HepG2 (cell line): ENCODE data around the gene CELF2. TPM values are rescaled to one million over a fixed set of nuclear protein-coding genes. Genes with fewer than 3 reads are reported as not detected.

ENCODE experiments used
- ATAC-seq: fragments of 200-7000 bp; cut with Tn5 transposase; 3 replicates; pipeline ENCODE4 v1.9.1; 2020; ENCODE audit warnings: mild to moderate bottlenecking, moderate library complexity
- BruUV-seq: library from RNA; stranded (reverse); fragments of 400-500 nt; replicated peaks from 2 replicates; lab custom pipeline; 2021; lab: Mats Ljungman, UMichigan
- CTCF ChIA-PET: fragments of 300-600 bp; formaldehyde crosslinking; extraction: SDS; loops from one replicate; lab custom pipeline; 2021; ENCODE audit warnings: low total read pairs, inconsistent platforms, low intra/inter-chr PET ratio; lab: Yijun Ruan, JAX
- POLR2A ChIA-PET: fragments of 350-600 bp; sonication (Branson Sonifier 250); formaldehyde crosslinking; loops from one replicate; lab custom pipeline; 2020; ENCODE audit warnings: antibody characterized with exemption, inconsistent platforms; lab: Yijun Ruan, JAX
- DNase-seq: peaks from one replicate; pipeline ENCODE4 v3.0.0-alpha.2; 2015; ENCODE audit warnings: low spot score
- FAIRE-seq: peaks from 3 replicates; lab custom pipeline; 2011; peaks lifted over from hg19 to GRCh38; lab: Jason Lieb, UNC
- H2AFZ ChIP-seq: one replicate; pipeline ENCODE4 v1.6.1; 2011; ENCODE audit warnings: low read length, inconsistent platforms
- H3K27ac ChIP-seq: fragments of 300-600 bp; 3 replicates; pipeline ENCODE4 v1.8.0; 2011; ENCODE audit warnings: mixed run types, mild to moderate bottlenecking, mixed read lengths, low read length, inconsistent platforms; ENCODE audit not compliant: insufficient read depth; ENCODE audit errors: extremely low read length
- H3K27me3 ChIP-seq, 2 experiments: fragments of 200-600 bp in 1 of 2; 2 replicates in 1 of 2; 3 replicates in 1 of 2; pipeline versions ENCODE4 v1.6.0 to v1.8.0; 2011; ENCODE audit warnings: low read length in 2 of 2, mild to moderate bottlenecking in 2 of 2, moderate library complexity in 2 of 2, inconsistent platforms in 1 of 2; ENCODE audit not compliant: insufficient read depth in 2 of 2, control insufficient read depth in 1 of 2
- H3K36me3 ChIP-seq, 2 experiments: fragments of 200-600 bp in 1 of 2; replicated peaks in 1 of 2; 2 replicates in 1 of 2; 3 replicates in 1 of 2; pipeline versions ENCODE4 v1.5.1 to v1.8.0; 2011; ENCODE audit warnings: low read length in 2 of 2, inconsistent platforms in 1 of 2; ENCODE audit not compliant: insufficient read depth in 2 of 2, control insufficient read depth in 1 of 2
- H3K4me1 ChIP-seq: 2 replicates; pipeline ENCODE4 v1.5.1; 2012; ENCODE audit warnings: low read length, inconsistent platforms; ENCODE audit not compliant: insufficient read depth
- H3K4me2 ChIP-seq: 2 replicates; pipeline ENCODE4 v1.6.0; 2011; ENCODE audit warnings: low read depth, low read length, inconsistent platforms
- H3K4me3 ChIP-seq, 3 experiments: fragments of 200-600 bp in 1 of 3; sonication (generic), shearing (Covaris generic) in 1 of 3; replicated peaks in 1 of 3; 2 replicates each; pipeline ENCODE4 v1.5.1; 2011 to 2016; ENCODE audit warnings: low read length in 3 of 3, inconsistent platforms in 2 of 3, low read depth in 2 of 3, mild to moderate bottlenecking in 2 of 3, control low read depth in 1 of 3, mixed read lengths in 1 of 3; ENCODE audit not compliant: insufficient read depth in 1 of 3
- H3K79me2 ChIP-seq: one replicate; pipeline ENCODE4 v1.6.1; 2011; ENCODE audit warnings: low read length, inconsistent platforms; ENCODE audit not compliant: insufficient read depth
- H3K9ac ChIP-seq: 2 replicates; pipeline ENCODE4 v1.6.0; 2011; ENCODE audit warnings: mild to moderate bottlenecking, low read depth, low read length, inconsistent platforms; ENCODE audit not compliant: insufficient read depth
- H3K9me3 ChIP-seq: 2 replicates; pipeline ENCODE4 v1.5.1; 2012; ENCODE audit warnings: mild to moderate bottlenecking, low read length
- H4K20me1 ChIP-seq: 2 replicates; pipeline ENCODE4 v1.6.0; 2011; ENCODE audit warnings: inconsistent platforms, mild to moderate bottlenecking, low read length, moderate library complexity; ENCODE audit not compliant: insufficient read depth
- DNMT3B ChIP-seq: conservative IDR thresholded peaks from 2 replicates; pipeline ENCODE4 v1.6.1; 2016; ENCODE audit warnings: missing biosample characterization, control low read depth
- RFXAP ChIP-seq: sonication (generic); formaldehyde crosslinking; IDR thresholded peaks from 2 replicates; pipeline ENCODE4 v1.4.0; 2020; ENCODE audit warnings: missing genetic modification reagents, borderline replicate concordance
- ZNF629 ChIP-seq: sonication (generic); formaldehyde crosslinking; conservative IDR thresholded peaks from 2 replicates; pipeline ENCODE4 v1.5.0; 2020; ENCODE audit warnings: missing genetic modification reagents
- WGBS: methylation state at CpG from one replicate; pipeline ENCODE4 v1.1.6; 2017; ENCODE audit warnings: low lambda C conversion rate; 5-methylcytosine and 5-hydroxymethylcytosine counted together
- in situ Hi-C: cut with HindIII; loops from 2 replicates; pipeline ENCODE4 v1.10.0; 2017; ENCODE audit warnings: low pct_unique_long_range_greater_than_20kb; ENCODE audit not compliant: extremely low pct_ligation_motif_present
- intact Hi-C: fragments of 100-400 bp; cut with micrococcal nuclease; formaldehyde crosslinking; loops from one replicate; pipeline ENCODE4 v1.10.0; 2022; ENCODE audit not compliant: unreplicated experiment
- polyA plus RNA-seq, 8 experiments: library from polyadenylated mRNA; depleted of rRNA in 3 of 8; stranded (reverse) in 7 of 8; unstranded in 1 of 8; fragments of >200 nt; fragmentation: Illumina TruSeq in 4 of 8; extraction: Trizol in 4 of 8; gene quantifications; 2 replicates each; pipeline versions ENCODE4 v1.2.1 to v1.2.3, GENCODE V29; 2011 to 2016; ENCODE audit warnings: low read depth in 4 of 8, missing spikeins in 1 of 8, mixed read lengths in 1 of 8; ENCODE audit not compliant: insufficient read depth in 1 of 8
- total RNA-seq, 5 experiments: library from RNA; depleted of rRNA; stranded (reverse); fragments of >200 nt; fragmentation: Illumina TruSeq; extraction: Trizol; gene quantifications; 2 replicates each; pipeline ENCODE4 v1.2.3, GENCODE V29; 2016; ENCODE audit warnings: low read depth in 1 of 5
- TF ChIP-seq, protein P1 (sequence below): sonication (generic); formaldehyde crosslinking; IDR thresholded peaks from 2 replicates; pipeline ENCODE4 v1.5.0; 2020; ENCODE audit warnings: missing genetic modification reagents, mild to moderate bottlenecking, borderline replicate concordance
- TF ChIP-seq, protein P2 (sequence below): sonication (generic); formaldehyde crosslinking; IDR thresholded peaks from 2 replicates; pipeline ENCODE4 v1.5.1; 2020; ENCODE audit warnings: mild to moderate bottlenecking, moderate library complexity, missing genetic modification reagents

The CELF2 gene
- total and polyA plus RNA-seq, 2 of the 13 experiments (the other 11 are each of a cell fraction or from before 2014, with no cell fraction given), result not detected

DNA sequence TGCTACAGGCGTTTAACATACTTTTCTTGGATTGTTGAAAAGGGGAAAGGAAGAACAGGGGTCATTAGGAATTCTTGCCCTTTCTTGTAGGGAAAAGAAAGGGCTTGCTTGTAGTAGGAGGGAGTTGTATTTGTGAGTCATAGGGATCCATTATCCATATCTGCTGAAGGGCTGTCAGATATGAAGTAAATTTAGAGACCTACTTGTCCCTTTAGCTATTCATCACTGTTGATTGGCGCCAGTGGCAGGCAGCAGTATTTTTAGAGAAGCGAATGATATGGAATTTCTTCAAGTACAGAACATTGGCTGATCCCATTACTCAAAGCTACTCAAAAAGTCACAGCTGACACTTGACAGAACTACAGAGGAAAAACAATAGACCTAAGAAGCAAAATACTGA is 97.7 kb downstream of the CELF2 start:
- DNase-seq (no peak), FAIRE-seq (no peak), ATAC-seq (no peak)
- H3K79me2 ChIP-seq, result no peaks in the 10 kb centered on the region
- no peaks in the 10 kb centered on the region for H3K36me3 ChIP-seq
- in situ Hi-C loops (no loop called here), intact Hi-C loops (no loop called here)
- H3K4me2 ChIP-seq, result no peak overlapping the region
- CTCF ChIA-PET, result no interaction called here
- POLR2A ChIA-PET, result no interaction called here
- no peak overlapping the region for H2AFZ ChIP-seq
- H3K9me3 ChIP-seq, result no peaks in the 10 kb centered on the region
- no peaks in the 10 kb centered on the region for H4K20me1 ChIP-seq
- no peaks in the 10 kb centered on the region for H3K4me1 ChIP-seq
- 0% methylated on average over 3 of the region's 3 CpGs for WGBS
- H3K4me3 ChIP-seq, result no peak overlapping the region
- no peak for TF ChIP-seq RFXAP (CRISPR knock-in tag)
- TF ChIP-seq ZNF629 (CRISPR knock-in tag), result no peak
- TF ChIP-seq, protein P1, sequence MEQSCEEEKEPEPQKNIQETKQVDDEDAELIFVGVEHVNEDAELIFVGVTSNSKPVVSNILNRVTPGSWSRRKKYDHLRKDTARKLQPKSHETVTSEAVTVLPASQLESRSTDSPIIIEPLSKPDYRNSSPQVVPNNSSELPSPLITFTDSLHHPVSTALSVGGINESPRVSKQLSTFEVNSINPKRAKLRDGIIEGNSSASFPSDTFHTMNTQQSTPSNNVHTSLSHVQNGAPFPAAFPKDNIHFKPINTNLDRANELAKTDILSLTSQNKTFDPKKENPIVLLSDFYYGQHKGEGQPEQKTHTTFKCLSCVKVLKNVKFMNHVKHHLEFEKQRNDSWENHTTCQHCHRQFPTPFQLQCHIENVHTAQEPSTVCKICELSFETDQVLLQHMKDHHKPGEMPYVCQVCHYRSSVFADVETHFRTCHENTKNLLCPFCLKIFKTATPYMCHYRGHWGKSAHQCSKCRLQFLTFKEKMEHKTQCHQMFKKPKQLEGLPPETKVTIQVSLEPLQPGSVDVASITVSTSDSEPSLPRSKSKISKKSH (CRISPR knock-in tag), result no peak
- TF ChIP-seq, protein P2, sequence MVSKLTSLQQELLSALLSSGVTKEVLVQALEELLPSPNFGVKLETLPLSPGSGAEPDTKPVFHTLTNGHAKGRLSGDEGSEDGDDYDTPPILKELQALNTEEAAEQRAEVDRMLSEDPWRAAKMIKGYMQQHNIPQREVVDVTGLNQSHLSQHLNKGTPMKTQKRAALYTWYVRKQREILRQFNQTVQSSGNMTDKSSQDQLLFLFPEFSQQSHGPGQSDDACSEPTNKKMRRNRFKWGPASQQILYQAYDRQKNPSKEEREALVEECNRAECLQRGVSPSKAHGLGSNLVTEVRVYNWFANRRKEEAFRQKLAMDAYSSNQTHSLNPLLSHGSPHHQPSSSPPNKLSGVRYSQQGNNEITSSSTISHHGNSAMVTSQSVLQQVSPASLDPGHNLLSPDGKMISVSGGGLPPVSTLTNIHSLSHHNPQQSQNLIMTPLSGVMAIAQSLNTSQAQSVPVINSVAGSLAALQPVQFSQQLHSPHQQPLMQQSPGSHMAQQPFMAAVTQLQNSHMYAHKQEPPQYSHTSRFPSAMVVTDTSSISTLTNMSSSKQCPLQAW (CRISPR knock-in tag), result no peak
- TF ChIP-seq DNMT3B (CRISPR knock-in tag), result no peak
- TF ChIP-seq, all 625 proteins: peak for 0
- no peak overlapping the region for H3K27ac ChIP-seq
- H3K9ac ChIP-seq, result no peak overlapping the region
- no TSS peak for BruUV-seq
- H3K27me3 ChIP-seq, result peaks cover 0 to 10% of the 10 kb centered on the region in 2 experiments; a peak in 1 of 5 replicates
